ENCODE data around the gene LCE2D. TPM values are rescaled to one million over a fixed set of nuclear protein-coding genes. Genes with fewer than 3 reads are reported as not detected.

LCE2D gene
- total RNA-seq, 3 donors from 2014 or later = not detected

GRCh38 chr1:152697701-152698600, 34.8 kb downstream of the LCE2D start, which contains the start of gene LCE2A:
TSS of gene LCE2A (plus strand) at chr1:152698345. CDS start at chr1:152698902, 557 bp downstream.
- Histone ChIP-seq H3K4me1 (no peaks in the 10 kb centered on the region), H3K9me3 (no peaks in the 10 kb centered on the region), H3K36me3 (no peaks in the 10 kb centered on the region), H3K27me3 (no peaks in the 10 kb centered on the region), H3K27ac (no peak within 1 kb of the TSS), H3K4me3 (no peak within 1 kb of the TSS)
- intact Hi-C loops (cut with DNase I; ENCODE audit: low total_unique reads) = no loop called here
- TF ChIP-seq CTCF (IDR thresholded peaks at IDR 0.05) = no peak
- TF ChIP-seq POLR2A (IDR thresholded peaks at IDR 0.05) = no peak
- no peak for TF ChIP-seq POLR2AphosphoS5 (IDR thresholded peaks at IDR 0.05)
- DNase-seq (ENCODE audit: low spot score in 2 of 2) = no peak

- peaks cover 0 to 5% of the 10 kb centered on the region in 2 donors for H3K9me3 ChIP-seq
- no peak overlapping the region for H3K4me3 ChIP-seq
- H3K27ac ChIP-seq = no peak overlapping the region
- no peak for TF ChIP-seq POLR2A (IDR thresholded peaks at IDR 0.05)
- TF ChIP-seq CTCF (IDR thresholded peaks at IDR 0.05) = no peak
- TF ChIP-seq POLR2AphosphoS5 (IDR thresholded peaks at IDR 0.05) = no peak
- no peaks in the 10 kb centered on the region for H3K36me3 ChIP-seq
- no peaks in the 10 kb centered on the region for H3K4me1 ChIP-seq
- intact Hi-C loops (cut with DNase I; ENCODE audit: low total_unique reads) = no loop called here
- no peak for DNase-seq (ENCODE audit: low spot score in 2 of 2)
- H3K27me3 ChIP-seq = no peaks in the 10 kb centered on the region
Measured at GRCh38 chr1:152699746-152700145, 36.6 kb downstream of the LCE2D start.

GRCh38 chr1:152707860-152708259, 44.7 kb downstream of the LCE2D start, which contains the start of gene LCE4A:
TSS of gene LCE4A (plus strand) at chr1:152708160. CDS start at chr1:152709076, 916 bp downstream.
- Histone ChIP-seq H3K36me3 (no peaks in the 10 kb centered on the region), H3K4me3 (no peak within 1 kb of the TSS), H3K27ac (no peak within 1 kb of the TSS), H3K9me3 (peaks cover 0 to 5% of the 10 kb centered on the region in 2 donors), H3K4me1 (no peaks in the 10 kb centered on the region), H3K27me3 (no peaks in the 10 kb centered on the region)
- TF ChIP-seq POLR2A (IDR thresholded peaks at IDR 0.05) (no peak), POLR2AphosphoS5 (IDR thresholded peaks at IDR 0.05) (no peak), CTCF (IDR thresholded peaks at IDR 0.05) (no peak)
- DNase-seq (ENCODE audit: low spot score in 2 of 2) = no peak
- intact Hi-C loops (cut with DNase I; ENCODE audit: low total_unique reads) = no loop called here

Other genes starting within 250 kb of the LCE2D start
- under 1 TPM in 1 of 3 donors, not detected in 2; 0.66 TPM for gene CRNN, start 249.1 kb upstream of the LCE2D start, total RNA-seq
- gene LCE5A, start 152.6 kb upstream of the LCE2D start, total RNA-seq = not detected
- not detected for gene CRCT1, start 148.9 kb upstream of the LCE2D start, total RNA-seq
- not detected for gene LCE3E, start 96.6 kb upstream of the LCE2D start, total RNA-seq
- not detected for gene LCE3D, start 82.9 kb upstream of the LCE2D start, total RNA-seq
- gene LCE3C, start 63.1 kb upstream of the LCE2D start, total RNA-seq = not detected
- not detected for gene LCE3B, start 49.6 kb upstream of the LCE2D start, total RNA-seq
- not detected for gene LCE3A, start 40.3 kb upstream of the LCE2D start, total RNA-seq
- gene LCE2C, start 11.9 kb downstream of the LCE2D start, total RNA-seq = not detected
- gene LCE2B, start 22.7 kb downstream of the LCE2D start, total RNA-seq = not detected
- gene LCE2A, start 35.0 kb downstream of the LCE2D start, total RNA-seq = not detected
- gene LCE4A, start 44.8 kb downstream of the LCE2D start, total RNA-seq = not detected
- gene KPRP, start 94.6 kb downstream of the LCE2D start, total RNA-seq = not detected
- gene LCE1F, start 111.8 kb downstream of the LCE2D start, total RNA-seq = not detected
- not detected for gene LCE1E, start 122.9 kb downstream of the LCE2D start, total RNA-seq
- gene LCE1D, start 133.3 kb downstream of the LCE2D start, total RNA-seq = not detected
- gene LCE1C, start 143.3 kb downstream of the LCE2D start, total RNA-seq = not detected
- gene LCE1B, start 148.6 kb downstream of the LCE2D start, total RNA-seq = not detected
- not detected for gene LCE1A, start 164.1 kb downstream of the LCE2D start, total RNA-seq
- gene LCE6A, start 179.5 kb downstream of the LCE2D start, total RNA-seq = not detected
- gene LCE7A, start 196.6 kb downstream of the LCE2D start, total RNA-seq = not detected
- gene SMCP, start 214.9 kb downstream of the LCE2D start, total RNA-seq = not detected
- gene IVL, start 245.2 kb downstream of the LCE2D start, total RNA-seq = not detected